ENCODE results near the gene AK1. TPM values are rescaled to one million over a fixed set of nuclear protein-coding genes. Genes with fewer than 3 reads are reported as not detected.
A peak's percentile ranks its signal among the peaks of the same experiment; 100 is the strongest.

The AK1 gene
- total and polyA plus RNA-seq, 2 of the 13 experiments (the other 11 are each of a cell fraction or from before 2014, with no cell fraction given) = 19.1 to 32.8 TPM

DNA sequence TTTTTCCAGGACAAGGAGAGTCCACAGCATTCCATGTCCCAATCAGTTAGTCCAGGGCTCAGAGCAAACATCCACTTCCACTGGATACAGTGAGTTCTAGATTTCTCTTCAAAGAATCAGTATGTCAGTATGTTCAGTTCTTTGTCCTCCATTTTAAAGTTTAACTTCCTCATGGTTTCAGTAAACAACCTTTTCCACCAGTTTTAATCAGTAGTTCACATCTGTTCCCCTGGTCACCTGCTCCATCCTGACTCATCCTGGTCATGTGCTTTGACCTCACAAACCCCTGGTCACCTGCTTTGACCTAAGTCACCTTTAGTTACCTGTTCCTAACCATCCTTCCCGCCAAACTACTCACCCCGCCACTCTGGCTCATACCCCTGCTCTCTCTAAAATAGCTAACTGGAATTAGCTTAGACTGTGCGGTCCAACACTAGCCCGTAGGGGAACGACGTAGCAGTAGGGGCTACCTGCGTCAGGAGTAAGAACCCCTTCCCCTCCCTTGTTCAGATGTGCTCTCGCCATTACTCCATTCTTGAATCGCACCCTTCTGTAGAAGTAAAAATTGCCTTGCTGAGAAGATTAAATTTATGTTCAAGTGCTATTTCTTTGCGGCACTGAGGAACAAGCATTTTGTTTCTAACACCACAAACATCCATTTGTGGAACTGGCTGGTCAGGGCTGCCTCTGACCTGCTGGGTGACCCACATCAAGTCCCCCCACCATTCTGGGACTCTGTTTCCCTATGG lies 28.5 kb downstream of the AK1 start (continued):
- TF ChIP-seq KLF12 (CRISPR knock-in tag; IDR thresholded peaks at IDR 0.05; ENCODE audit: borderline replicate concordance) (no peak), FOXK1 (CRISPR knock-in tag; IDR thresholded peaks at IDR 0.05; ENCODE audit: borderline replicate concordance, low read depth) (no peak), ZNF510 (CRISPR knock-in tag; IDR thresholded peaks at IDR 0.05; ENCODE audit: low read depth) (no peak), RAD21 (CRISPR knock-in tag; IDR thresholded peaks at IDR 0.05) (no peak), ZEB1 (IDR thresholded peaks at IDR 0.05; ENCODE audit: insufficient replicate concordance, low read depth) (peak; percentile 85), SP1 (IDR thresholded peaks at IDR 0.05) (no peak), SP1 (CRISPR knock-in tag; IDR thresholded peaks at IDR 0.05) (no peak), MED1 (CRISPR knock-in tag; IDR thresholded peaks at IDR 0.05) (peak; percentile 53), ZNF253 (CRISPR knock-in tag; IDR thresholded peaks at IDR 0.05; ENCODE audit: borderline replicate concordance) (no peak), XBP1 (CRISPR knock-in tag; IDR thresholded peaks at IDR 0.05) (no peak), ZNF558 (CRISPR knock-in tag; IDR thresholded peaks at IDR 0.05; ENCODE audit: borderline replicate concordance) (no peak), ZNF263 (CRISPR knock-in tag; IDR thresholded peaks at IDR 0.05) (no peak), HBP1 (CRISPR knock-in tag; IDR thresholded peaks at IDR 0.05; ENCODE audit: low read depth) (no peak), PITX1 (CRISPR knock-in tag; IDR thresholded peaks at IDR 0.05) (no peak), CCAR2 (optimal IDR thresholded peaks at IDR 0.05; ENCODE audit: low read depth, low read length) (no peak), ARHGAP35 (CRISPR knock-in tag; IDR thresholded peaks at IDR 0.05; ENCODE audit: borderline replicate concordance) (no peak), ZNF232 (CRISPR knock-in tag; IDR thresholded peaks at IDR 0.05; ENCODE audit: borderline replicate concordance) (no peak), ZNF747 (CRISPR knock-in tag; IDR thresholded peaks at IDR 0.05; ENCODE audit: borderline replicate concordance) (0 out of 2 replicates have a peak, but pooled peaks have one; percentile 43)
- TF ChIP-seq, protein P1, sequence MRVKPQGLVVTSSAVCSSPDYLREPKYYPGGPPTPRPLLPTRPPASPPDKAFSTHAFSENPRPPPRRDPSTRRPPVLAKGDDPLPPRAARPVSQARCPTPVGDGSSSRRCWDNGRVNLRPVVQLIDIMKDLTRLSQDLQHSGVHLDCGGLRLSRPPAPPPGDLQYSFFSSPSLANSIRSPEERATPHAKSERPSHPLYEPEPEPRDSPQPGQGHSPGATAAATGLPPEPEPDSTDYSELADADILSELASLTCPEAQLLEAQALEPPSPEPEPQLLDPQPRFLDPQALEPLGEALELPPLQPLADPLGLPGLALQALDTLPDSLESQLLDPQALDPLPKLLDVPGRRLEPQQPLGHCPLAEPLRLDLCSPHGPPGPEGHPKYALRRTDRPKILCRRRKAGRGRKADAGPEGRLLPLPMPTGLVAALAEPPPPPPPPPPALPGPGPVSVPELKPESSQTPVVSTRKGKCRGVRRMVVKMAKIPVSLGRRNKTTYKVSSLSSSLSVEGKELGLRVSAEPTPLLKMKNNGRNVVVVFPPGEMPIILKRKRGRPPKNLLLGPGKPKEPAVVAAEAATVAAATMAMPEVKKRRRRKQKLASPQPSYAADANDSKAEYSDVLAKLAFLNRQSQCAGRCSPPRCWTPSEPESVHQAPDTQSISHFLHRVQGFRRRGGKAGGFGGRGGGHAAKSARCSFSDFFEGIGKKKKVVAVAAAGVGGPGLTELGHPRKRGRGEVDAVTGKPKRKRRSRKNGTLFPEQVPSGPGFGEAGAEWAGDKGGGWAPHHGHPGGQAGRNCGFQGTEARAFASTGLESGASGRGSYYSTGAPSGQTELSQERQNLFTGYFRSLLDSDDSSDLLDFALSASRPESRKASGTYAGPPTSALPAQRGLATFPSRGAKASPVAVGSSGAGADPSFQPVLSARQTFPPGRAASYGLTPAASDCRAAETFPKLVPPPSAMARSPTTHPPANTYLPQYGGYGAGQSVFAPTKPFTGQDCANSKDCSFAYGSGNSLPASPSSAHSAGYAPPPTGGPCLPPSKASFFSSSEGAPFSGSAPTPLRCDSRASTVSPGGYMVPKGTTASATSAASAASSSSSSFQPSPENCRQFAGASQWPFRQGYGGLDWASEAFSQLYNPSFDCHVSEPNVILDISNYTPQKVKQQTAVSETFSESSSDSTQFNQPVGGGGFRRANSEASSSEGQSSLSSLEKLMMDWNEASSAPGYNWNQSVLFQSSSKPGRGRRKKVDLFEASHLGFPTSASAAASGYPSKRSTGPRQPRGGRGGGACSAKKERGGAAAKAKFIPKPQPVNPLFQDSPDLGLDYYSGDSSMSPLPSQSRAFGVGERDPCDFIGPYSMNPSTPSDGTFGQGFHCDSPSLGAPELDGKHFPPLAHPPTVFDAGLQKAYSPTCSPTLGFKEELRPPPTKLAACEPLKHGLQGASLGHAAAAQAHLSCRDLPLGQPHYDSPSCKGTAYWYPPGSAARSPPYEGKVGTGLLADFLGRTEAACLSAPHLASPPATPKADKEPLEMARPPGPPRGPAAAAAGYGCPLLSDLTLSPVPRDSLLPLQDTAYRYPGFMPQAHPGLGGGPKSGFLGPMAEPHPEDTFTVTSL (CRISPR knock-in tag; IDR thresholded peaks at IDR 0.05; ENCODE audit: borderline replicate concordance) = peak; percentile 29; the same call in 1 of the 2 replicates
- TF ChIP-seq, protein P2, sequence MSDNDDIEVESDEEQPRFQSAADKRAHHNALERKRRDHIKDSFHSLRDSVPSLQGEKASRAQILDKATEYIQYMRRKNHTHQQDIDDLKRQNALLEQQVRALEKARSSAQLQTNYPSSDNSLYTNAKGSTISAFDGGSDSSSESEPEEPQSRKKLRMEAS (IDR thresholded peaks at IDR 0.05) = no peak
- TF ChIP-seq, protein P3, sequence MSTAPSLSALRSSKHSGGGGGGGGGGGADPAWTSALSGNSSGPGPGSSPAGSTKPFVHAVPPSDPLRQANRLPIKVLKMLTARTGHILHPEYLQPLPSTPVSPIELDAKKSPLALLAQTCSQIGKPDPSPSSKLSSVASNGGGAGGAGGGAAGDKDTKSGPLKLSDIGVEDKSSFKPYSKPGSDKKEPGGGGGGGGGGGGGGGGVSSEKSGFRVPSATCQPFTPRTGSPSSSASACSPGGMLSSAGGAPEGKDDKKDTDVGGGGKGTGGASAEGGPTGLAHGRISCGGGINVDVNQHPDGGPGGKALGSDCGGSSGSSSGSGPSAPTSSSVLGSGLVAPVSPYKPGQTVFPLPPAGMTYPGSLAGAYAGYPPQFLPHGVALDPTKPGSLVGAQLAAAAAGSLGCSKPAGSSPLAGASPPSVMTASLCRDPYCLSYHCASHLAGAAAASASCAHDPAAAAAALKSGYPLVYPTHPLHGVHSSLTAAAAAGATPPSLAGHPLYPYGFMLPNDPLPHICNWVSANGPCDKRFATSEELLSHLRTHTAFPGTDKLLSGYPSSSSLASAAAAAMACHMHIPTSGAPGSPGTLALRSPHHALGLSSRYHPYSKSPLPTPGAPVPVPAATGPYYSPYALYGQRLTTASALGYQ (CRISPR knock-in tag; IDR thresholded peaks at IDR 0.05) = no peak

Data from HepG2 (cell line).